Embryonic facial prominence (tissue), 1 donor: ENCODE data around the gene LAMC1.

Source experiments
- DNase-seq: peaks from one replicate; pipeline ENCODE4 v3.0.0-alpha.2; 2016; ENCODE audit errors: extremely low spot score

The LAMC1 gene

GRCh38 chr1:183021405-183022201 is 1.6 kb upstream of the LAMC1 start:
- no peak for DNase-seq

DNA sequence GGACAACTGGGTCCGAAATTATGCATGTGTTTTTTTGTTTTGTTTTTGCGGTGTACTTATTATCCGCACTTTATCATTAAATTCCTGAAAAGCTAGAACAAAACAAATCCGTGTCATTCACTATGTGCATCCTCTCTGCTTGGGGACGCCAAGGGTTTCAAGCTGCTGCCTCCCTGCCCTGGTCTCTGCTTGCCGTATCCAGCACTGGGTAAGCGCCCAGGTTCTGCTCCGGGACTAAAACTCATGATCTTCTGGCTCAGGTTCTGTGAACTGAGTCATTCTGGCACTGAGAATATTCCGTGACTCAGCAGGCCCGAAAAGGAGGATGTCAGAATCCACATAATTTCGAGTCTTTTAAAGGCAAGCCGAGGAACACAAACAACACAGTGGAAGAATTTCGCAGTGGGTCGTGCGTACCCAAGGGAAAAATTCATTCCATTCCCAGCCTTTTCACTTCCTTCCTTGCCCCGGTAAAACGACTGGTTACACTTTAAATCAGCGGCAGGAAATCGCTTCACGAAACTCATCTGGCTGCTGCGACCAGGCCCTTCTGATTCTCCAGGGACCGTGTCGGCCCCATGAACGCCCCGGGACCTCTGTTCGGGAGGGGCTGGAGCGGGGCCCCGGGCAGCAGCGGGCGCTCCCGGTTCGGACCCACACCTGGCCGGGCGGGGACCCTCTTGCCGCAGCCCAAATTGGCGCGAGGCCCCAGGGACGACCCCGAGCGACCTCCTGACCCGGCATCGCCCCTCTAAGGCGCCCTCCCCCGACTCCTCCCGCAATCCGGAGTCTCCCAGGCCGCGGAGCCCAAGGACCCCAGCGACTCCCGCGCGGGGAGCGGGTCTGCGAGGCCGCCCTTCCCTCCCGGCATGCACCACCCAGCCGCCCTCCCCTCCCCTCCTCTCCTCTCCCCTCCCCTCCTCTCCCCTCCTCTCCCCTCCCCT is 746 bp upstream of the LAMC1 start:
- DNase-seq = peak; percentile 44

- no peak for DNase-seq
Observed at GRCh38 chr1:183023601-183024316, 539 bp downstream of the LAMC1 start.

DNA sequence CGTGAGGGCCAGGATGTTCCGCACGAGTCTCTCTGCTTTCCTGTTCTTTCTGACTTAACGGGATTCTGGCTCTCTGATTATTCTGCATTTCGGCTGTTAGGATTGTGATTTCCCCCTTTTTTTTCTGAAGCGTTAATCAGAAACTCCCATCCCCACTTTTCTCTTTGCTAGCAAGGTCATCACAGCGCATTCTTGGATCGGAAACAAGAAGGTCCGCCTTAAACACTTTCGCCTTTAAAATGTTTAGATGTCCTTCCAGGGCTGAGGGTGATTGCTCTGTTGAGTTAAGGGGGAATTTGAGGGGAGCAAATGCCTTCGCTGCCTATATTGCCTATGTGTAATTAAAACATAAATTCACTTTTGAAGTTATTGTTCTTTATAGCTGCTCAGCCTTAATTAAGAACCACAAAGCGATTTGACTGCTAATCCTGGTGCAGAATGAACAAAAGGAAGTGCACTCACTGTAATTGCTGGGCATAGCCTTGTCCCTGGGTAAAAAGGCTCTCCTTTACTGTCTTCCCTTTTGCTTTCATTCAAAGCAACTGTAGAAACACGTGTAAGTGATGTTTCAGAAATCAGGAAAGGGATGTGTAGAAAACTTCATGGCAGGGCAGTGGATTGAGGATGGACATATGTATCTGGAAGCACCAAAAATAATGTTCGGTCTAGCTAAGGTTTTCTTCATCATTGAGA is 1.2 kb downstream of the LAMC1 start:
- no peak for DNase-seq

DNA sequence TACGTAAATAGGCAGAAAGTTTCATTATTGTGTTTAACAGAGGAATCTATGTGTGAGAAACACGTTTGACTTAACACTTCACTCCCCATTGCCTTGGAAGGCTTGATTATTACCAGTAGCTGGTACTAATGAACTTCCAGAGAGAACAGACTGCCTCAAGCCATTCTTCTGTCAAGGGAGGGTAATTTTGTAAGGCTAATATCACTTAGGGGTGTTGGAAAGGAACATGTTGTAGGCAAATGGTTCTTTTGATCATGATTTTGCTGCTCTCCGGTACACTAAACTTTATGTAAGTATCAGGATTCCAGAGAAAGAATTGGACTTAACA is 1.8 kb downstream of the LAMC1 start:
- no peak for DNase-seq

DNA sequence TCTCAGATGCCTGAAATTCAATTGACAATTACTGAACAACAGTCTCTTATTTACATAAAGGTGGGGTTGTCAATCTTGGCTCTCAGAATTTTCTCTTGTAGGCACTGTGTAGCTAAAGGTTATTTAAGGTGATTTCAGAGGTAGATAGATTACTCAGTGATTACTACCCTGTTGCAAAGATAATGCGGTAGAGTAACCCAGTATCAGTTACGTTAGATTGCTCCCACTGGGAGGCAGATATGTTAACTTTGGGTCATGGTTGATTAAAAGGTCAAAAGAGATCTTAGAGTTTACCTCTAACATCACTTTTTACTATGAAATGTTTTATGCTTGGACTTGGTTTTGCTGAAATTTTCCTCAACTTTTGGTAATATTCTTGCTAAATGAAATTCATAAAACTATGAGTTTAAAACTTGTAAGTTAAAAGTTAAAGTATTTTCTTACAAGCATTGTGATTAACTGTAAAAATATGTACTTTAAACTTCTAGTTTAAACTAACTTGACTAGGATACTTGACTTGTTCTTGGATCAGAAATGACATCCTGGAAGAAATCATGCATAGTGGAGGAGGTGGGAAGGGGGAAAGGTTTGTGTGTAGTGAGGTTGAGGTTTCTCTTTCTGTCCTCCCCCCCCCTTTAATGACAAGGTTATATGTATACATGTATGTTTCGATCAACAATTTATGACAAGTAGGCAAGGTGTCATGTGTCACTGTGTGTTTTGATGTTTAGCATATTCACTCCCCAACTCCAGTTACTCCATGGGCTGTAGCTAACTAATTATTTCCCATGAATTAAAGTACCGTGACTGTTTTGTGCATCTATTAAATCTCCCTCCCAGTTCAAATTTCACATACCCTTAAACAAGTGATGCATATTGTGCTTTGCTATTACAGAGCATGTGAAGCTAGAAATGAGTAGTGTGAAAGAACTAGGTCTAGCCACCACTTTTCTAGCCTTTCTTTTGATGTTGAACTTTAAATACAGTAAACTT is 2.9 kb downstream of the LAMC1 start:
- DNase-seq = no peak

DNA sequence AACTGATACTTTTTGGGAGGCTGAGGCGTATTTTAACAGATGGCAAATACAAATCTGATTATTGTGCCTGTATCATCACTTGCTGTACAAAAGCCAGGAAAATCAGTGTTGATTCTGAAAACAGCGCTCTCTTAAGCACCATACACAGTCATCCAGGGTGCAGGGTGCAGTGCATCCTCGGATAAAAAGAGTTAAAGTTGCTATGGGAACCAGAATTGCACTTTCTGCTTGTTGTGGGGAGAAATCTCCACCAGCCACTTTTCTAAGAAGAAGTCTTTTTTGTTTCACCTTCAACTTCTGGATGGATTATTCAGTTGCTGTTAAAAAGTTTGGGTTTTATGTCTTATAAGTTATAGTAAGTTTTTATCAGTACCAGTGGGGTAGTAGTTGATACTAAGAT is 3.8 kb downstream of the LAMC1 start:
- no peak for DNase-seq

DNA sequence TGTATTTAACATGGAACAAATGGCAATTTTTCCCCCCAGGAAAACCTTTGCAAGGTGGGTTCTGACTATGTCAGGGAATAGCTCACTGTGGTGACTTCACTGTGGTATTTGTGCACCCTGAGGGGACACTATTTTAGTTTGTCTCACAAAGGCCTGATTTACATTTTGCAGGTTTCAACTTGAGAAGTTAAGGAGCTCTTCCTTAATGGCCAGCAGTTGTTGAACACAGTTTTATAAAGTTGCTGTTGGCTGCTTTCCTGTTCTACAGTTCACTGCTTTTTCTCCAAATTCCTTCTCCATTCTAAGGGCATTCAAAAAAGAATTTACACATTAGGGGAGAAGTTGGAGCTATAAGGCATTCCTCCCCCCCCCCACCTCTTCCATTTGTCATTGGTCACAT is 4.6 kb downstream of the LAMC1 start:
- no peak for DNase-seq

GRCh38 chr1:183029591-183030000 is 6.4 kb downstream of the LAMC1 start:
- DNase-seq = no peak

DNA sequence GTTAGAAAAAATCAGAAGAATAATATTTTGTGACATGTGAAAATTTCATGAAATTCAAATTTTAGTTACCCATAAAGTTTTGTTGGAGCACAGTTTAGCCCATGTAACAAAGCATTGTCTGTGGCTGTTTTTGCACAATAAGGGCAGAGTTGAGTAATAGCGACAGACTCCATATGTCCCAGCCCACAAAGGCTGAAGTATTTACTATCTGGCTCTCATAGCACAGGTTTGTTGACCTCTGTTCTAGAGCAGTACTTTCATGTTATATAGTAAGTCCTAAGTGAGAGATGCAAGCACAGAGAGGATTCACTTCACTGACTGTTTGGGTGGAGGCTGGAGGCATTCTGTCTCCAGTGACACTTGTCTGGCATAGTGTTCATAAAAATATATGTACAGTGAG is 6.8 kb downstream of the LAMC1 start:
- no peak for DNase-seq

- DNase-seq = no peak
Observed at GRCh38 chr1:183032122-183032921, 9.1 kb downstream of the LAMC1 start.

DNA sequence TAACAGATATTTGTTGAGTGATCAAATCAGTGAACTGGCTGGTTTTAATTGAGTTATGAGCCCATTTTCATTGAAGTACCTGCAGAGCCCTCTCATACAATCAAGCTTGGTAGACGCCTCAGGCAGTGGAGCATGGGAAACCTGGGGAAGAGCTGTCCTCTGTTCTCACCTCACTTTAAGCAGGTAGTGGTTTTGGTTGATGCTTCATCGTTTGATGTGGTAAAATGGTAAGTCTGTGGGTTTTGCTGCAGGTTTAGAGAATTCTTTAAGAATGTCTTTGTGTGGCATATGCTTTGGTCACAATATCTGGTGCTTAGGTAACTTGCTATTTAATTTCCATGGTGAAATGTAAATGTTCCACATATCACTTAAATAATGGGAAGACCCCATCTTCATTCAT is 10.0 kb downstream of the LAMC1 start:
- no peak for DNase-seq

GRCh38 chr1:183034682-183035081 is 11.5 kb downstream of the LAMC1 start:
- no peak for DNase-seq

GRCh38 chr1:183038333-183038866 is 15.2 kb downstream of the LAMC1 start:
- no peak for DNase-seq

DNA sequence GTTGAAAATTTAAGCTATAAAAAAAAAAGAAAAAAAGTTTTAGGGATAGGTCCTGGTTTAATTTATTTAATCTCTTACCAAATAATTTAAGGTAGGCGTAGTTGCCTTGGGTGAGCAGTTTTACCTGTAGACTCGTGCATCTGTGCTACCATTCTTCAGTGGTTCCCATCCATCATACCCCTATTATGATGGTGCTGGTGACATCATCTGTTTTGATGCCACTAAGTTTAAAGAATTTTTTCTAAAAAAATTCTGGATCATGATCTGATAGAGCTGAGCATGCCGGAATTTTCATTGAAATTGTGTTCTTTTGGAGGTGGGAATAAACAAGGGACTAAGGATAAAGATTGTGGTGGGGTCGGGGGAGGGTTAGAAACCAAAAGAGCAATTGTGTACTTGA is 15.7 kb downstream of the LAMC1 start:
- DNase-seq = no peak

- DNase-seq = no peak
Observed at GRCh38 chr1:183039330-183039729, 16.1 kb downstream of the LAMC1 start.

- no peak for DNase-seq
Observed at GRCh38 chr1:183039985-183040447, 16.8 kb downstream of the LAMC1 start.

DNA sequence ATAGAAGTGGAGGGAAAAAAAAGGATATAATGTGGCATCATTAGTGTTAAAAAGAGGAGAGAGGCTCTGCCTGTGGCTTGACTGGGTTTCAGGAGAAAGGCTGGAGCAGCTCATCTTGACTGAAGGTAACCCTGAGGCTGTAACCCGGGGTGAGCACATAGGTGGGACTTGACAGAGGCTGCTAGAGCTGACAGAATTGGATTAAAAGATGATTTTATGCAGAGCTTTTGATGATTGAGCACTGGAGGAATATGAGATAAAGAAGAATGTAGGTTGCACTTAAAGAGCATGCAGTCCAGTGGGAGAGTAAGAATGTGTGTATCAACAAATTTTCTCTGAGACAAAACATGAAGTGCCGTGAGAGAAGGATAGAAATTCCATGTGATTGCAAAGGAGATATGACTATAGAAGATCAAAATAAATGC is 17.3 kb downstream of the LAMC1 start:
- DNase-seq = no peak

DNA sequence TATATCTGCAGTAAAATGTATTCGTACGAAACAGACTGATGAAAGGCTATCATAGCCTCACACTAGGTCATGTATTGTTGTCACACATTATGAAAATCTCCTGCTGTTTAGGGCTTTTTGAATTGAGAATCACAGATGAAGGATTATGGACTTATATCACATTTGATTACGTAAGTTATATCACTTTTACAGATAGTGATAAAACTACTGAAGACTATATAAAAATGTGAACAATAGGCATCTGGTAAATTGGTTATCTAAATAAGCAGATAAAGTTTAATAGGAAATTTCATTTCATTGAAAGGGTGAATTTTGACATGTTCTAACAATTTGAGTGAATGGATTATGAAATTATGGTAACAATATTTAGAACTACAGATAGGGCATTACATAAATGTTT is 20.0 kb downstream of the LAMC1 start:
- DNase-seq = no peak
